ENCODE measurements around the gene YARS2.
"Not testable (repeated sequence)": the region's sequence is repeated elsewhere in the genome, so short reads cannot be mapped to it uniquely, and the experiment has no call there.

The YARS2 gene

DNA sequence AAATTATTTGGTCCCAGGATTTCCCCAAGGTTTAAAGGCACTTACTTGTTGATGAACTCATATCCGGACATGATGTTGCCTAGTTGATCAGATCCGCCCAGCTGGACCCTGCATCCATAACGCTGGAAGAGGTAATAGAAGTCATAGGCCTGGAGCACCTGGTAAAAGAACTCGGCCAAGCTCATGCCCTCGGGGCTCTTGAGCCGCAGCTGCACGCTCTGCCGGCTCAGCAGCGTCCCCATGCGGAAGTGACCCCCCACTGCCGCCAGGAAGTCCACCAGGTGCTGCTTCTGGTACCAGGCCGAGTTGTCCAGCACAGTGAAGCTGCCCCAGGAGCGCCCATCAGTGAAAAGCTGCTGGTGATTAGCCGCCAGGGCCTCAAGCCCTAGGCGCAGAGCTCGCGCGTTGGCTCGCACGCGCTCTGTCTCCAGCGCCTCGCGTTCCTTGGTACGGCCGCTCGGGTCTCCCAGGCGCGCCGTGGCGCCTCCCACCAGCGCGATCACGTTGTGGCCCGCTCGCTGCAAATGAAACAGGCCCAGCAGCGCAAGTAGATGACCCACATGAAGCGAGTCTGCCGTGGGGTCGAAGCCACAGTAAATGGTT lies 545 bp downstream of the YARS2 start:
- in situ Hi-C loops (cut with MboI; ENCODE audit: low sequenced_read_pairs): loop anchor here (25.0 kb wide), 1 partner anchor 1457 kb away; no protein-coding TSS in a partner anchor

DNA sequence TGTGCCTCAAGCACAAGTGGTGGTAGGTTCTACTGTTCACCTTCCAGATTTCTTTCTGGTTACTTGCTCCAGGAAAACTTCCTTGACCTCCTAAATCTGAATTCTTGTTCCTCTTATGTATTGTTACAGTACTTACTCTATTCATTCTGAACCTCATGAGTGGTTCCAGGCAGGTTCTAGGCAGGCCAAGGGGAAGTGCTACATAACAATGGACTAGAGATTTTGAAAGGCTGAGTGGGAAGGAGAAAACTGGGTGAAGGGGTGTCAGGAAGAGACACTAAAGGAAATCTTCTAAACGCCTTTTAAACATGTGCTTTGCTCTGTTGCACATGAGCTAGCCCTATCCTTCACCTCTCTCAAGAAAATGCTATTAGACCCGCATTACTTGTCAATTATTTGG lies 1.6 kb downstream of the YARS2 start:
- in situ Hi-C loops (cut with MboI; ENCODE audit: low sequenced_read_pairs): loop anchor here (25.0 kb wide), 1 partner anchor 1458 kb away; no protein-coding TSS in a partner anchor

DNA sequence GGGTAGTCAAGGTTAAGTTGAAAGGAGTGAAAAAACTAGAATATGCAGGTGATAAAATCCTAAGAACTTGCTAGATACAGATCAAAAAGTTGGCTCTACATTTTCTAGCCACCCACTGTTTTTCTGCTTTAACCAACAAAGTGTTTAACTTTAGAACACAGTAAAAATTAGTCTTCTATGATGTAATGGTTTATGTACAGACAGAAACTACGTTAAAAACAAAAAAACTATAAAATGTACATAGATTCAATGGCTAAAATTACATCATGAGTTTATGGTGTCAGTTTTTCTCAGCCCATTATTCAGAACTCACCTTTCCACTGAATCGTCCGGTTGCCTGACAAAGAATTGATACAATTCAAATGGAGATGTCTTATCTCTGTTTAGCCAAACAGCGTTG lies 2.1 kb downstream of the YARS2 start:
- in situ Hi-C loops (cut with MboI; ENCODE audit: low sequenced_read_pairs): loop anchor here (25.0 kb wide), 1 partner anchor 1459 kb away; no protein-coding TSS in a partner anchor

DNA sequence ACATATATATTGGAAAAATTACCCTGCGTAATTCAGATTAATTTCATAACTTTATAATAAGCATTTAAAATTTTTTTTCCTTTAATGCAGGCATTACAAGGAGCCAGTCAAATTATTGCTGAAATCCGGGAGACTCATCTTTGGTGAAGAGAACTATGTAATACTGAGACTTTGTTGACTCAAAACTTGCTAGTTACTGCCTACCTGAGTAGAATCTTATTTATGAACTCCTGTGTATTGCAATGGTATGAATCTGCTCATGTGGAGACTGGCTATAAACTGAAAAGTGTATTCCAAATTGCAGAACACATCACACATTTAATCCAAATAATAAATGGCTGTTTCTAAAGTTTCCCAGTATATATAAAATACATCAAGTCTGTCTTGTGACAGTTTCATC lies 12.4 kb downstream of the YARS2 start:
- in situ Hi-C loops (cut with MboI; ENCODE audit: low sequenced_read_pairs): no loop called here

DNA sequence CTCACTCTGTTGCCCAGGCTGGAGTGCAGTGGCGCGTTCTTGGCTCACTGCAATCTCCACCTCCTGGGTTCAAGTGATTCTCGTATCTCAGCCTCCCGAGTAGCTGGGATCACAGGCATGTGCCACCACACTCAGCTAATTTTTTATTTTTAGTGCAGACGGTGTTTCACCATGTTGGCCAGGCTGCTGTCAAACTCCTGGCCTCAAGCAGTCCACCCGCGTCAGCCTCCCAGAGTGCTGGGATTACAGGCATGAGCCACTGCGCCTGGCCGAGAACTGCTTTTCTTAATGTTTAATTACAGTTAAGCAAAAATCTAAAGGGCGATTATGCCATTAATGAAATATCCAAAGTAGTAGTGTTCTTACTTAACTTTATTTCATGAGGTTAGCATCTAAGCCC lies 13.6 kb downstream of the YARS2 start:
- in situ Hi-C loops (cut with MboI; ENCODE audit: low sequenced_read_pairs): no loop called here

DNA sequence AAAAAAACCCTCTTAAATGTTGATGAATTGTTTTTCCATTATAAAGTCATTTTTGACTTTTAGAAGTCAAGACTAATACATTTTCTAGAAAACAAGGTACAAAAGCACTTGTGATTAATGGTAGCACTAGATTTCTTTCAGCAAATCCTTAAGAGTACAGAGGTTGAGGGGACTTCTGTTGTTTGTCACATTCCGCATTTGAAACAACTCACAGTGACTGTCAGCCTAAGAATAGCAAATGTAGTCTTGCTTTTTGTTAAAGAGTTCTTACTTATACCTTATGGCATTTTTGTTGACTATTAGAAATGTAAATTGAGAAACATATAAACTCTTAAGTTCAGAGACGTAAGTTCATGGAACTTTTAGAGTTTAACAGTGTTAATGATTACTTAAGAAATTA lies 16.4 kb downstream of the YARS2 start:
- in situ Hi-C loops (cut with MboI; ENCODE audit: low sequenced_read_pairs): no loop called here

DNA sequence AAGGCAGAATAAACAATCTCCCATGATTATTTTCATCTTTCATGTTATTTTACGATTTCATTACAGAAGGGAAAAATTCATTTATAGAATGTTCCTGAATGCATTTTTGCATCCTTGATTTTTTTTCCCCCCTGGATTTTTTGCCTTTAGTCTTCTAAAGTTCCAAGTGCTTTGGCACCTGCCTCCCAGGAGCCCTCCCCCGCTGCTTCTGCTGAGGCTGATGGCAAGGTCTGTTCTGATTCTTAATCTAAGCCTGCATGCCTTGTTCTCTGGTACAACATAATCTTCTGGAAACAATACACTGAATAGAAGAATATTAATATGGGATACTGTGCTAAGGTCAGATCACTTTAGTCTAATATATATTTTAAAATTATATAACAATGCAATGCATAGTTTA lies 18.0 kb downstream of the YARS2 start:
- in situ Hi-C loops (cut with MboI; ENCODE audit: low sequenced_read_pairs): no loop called here

DNA sequence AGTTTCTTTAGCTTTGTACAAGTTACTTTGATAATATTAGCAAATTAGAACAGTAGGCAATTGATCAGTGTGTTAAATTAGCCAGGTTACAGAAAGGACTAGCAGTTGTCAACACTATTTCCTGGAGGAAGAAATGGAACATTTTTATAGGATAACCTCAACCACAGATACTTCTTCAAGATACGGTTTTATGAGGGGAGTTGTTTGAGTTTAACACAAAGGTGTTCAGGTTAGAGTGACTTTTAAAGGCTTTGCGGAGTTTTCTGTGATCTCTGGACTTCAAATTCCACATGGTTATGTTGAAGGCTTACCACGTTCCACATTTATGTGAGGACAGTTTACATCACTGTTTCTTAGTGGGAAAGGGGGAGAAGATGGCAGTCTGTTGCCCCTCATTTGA lies 19.3 kb downstream of the YARS2 start:
- in situ Hi-C loops (cut with MboI; ENCODE audit: low sequenced_read_pairs): no loop called here

DNA sequence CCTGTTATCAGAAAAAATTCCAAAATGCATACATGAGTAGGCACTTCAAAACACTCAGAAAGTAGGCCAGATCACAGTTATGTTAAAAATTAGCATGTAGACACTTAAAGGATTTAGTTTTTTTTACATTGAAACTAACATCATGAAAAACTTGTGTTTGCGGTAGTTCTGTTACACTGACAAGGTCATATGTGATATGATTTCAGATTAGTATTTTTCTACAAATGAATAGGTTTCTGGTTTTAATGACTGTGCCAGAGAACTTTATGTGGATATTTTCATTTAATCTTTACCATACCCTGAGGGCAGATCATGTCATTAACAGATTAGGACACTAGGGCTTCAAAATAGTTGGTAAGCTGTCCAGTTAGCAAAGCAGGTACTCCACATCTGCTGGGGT lies 20.7 kb downstream of the YARS2 start:
- in situ Hi-C loops (cut with MboI; ENCODE audit: low sequenced_read_pairs): no loop called here

DNA sequence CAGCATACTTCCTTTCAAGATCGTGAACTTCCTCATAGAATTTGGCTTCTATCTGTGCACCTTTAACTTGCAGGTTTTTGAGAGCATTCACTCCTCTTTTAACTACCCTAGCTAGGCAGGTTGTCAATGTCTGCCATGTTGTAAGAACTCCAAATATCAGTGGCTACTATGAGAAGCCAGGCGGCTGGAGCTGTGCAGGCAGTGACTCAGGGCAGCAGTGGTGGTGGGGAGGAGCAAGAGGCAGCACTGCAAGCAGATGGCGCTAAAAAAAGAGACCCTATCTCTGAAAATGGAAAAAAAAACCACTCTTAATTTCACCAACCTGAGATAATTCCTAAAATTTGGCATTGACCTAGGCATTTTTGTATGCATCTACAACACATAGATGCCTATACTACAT lies 28.5 kb downstream of the YARS2 start:
- in situ Hi-C loops (cut with MboI; ENCODE audit: low sequenced_read_pairs): no loop called here

DNA sequence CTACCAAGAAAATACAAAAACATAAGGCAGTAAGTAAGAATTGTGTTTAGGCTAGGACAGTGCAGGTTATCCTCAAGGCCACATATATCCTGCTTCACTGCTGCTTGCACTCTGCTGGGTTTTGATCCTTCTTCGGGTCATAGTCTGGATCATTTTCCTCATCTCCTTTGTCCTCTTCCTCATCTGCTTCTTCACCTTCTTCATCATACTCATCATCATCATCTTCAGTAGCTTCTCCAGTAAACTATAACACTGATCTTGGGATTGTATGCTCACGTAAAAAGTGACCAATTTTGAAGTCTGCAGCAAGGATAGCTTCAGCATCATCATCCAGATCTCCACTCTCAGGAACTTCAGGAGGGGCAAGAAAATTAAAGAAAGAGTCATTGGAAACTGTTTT lies 29.4 kb downstream of the YARS2 start:
- in situ Hi-C loops (cut with MboI; ENCODE audit: low sequenced_read_pairs): no loop called here

DNA sequence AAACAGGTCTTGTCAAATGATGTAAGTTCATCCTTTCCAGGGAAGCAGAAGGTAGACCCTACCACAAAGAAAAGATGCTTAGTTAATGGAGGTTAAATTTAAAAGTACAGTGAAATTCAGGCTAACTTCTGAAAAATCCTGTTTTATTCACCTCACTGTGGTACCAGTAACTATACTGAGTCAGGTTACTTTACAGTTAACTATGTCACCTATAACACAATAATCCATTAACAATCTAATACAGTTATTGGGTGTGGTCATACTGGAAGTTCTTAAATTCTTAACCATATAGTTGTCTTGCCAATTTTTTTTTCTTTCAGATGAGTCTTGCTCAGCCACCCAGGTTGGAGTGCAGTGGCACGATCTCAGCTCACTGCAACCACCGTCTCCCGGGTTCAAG lies 30.4 kb downstream of the YARS2 start:
- in situ Hi-C loops (cut with MboI; ENCODE audit: low sequenced_read_pairs): not testable (repeated sequence)

DNA sequence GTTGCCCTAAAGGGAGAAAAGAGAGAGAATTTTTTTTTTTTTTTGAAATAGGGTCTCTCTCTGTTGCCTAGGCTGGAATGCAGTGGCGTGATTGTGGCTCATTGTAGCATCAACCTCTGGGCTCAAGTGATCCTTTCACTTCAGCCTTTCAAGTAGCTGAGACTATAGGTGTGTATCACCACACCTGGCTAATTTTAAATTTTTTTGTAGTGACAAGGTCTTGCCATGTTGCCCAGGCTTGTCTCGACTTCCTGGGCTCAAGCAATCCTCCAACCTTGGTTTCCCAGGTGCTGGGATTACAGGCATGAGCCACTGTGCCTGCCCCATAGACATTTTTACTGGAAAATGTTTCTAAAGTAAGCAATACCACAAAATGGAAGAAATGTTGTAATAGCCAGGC lies 36.8 kb downstream of the YARS2 start:
- in situ Hi-C loops (cut with MboI; ENCODE audit: low sequenced_read_pairs): no loop called here

DNA sequence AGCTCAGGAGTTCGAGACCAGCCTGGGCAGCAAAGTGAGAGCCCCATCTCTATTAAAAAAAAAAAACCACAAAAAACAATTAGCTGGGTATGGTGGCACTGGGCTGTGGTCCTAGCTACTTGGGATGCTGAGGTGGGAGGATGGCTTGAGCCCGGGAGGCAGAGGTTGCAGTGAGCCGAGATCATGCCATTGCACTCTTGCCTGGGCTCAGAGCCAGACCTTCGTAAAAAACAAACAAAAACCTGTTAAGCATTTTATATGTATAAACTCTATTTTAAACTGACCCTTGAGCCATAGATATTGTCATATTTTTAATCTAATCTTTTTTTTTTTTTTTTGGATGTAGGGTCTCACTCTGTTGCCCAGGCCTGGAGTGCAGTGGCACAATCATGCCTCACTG lies 40.9 kb downstream of the YARS2 start:
- in situ Hi-C loops (cut with MboI; ENCODE audit: low sequenced_read_pairs): no loop called here

DNA sequence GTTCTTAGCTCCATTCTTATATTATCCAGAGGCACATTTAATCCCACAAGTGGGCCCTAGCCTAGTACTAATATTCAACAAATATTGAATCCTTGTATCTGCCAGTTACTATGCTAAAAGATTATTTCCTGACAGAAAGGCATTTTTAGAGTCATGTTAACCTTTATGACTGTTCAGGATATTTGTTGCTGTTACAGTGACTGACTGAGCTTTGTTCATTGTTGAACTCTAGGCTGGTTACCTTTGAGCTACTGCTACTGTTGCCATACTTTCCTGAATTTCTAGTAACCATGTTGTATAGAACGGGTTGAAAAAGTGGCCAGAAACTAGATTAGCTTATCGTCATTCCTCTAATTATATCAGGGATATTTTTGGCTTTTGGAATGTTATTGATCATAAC lies 46.8 kb downstream of the YARS2 start:
- in situ Hi-C loops (cut with MboI; ENCODE audit: low sequenced_read_pairs): no loop called here

DNA sequence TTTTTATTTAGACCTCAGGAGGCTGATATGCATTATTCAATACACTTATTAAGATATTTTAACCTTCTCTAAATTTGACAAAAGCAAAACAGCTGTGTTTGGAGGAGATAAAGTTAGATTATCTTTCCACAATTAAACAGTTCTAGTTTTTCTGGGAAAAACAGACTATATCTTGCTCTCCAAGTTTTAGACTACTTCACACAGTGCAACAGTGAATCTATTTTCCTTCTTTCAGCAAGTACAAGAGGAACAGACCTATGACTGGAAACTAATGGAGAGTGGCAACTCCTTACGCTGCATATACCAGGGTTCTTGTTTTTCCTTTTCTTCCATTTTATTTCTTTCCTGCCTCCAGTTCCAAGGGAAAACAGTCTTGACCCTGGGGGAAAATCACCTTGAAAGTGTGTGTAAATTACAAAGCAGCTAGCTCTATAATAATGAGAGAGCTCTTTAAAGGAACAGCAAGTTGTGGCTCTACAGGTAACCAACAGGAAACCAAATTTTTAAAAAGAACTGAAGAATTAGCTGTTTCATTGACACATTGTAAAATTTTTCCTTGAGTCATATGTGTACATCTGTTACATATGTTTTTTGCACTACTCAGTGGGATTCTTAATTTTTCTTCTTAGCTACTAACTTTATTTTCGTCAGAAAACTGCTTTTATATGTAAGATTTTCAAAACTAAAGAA lies 49.2 kb downstream of the YARS2 start:
- in situ Hi-C loops (cut with MboI; ENCODE audit: low sequenced_read_pairs): no loop called here

DNA sequence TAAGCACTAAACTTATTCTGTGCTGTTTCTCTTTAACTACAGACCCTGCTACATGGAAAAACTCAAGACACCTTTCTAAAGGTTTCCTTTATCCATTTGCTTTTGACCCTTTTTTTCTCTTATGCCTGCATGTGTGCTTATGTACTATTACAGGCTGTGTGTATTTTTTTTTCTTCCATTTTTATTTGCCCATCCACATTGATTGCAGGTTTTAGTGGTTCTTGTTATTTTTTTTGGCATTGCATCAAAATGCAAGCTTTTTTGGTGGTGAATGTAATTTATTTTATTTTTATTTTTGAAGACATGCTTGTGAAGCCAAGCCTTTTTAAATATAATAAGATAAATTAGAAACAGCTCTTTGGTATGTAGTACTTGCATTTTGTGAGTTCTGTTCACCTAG lies 49.9 kb downstream of the YARS2 start:
- in situ Hi-C loops (cut with MboI; ENCODE audit: low sequenced_read_pairs): no loop called here

DNA sequence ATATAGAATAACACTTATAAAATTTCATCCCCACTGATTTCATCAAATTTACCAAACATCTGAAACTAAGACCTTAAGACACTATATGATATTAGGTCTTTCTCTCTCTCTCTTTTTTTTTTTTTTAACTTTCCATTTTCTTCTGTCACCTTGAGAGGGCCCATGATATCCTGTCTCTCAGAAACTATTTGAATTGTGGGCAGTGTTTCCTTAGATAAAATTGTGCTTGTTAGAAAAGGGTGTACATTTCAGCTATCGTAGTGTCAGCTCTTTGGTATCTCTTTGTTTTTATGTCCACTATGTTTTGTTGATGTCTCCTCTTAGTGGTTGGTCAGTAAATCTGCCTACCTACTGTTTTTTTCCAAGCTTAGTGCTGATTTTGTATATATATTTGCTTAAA lies 52.8 kb downstream of the YARS2 start:
- in situ Hi-C loops (cut with MboI; ENCODE audit: low sequenced_read_pairs): no loop called here

DNA sequence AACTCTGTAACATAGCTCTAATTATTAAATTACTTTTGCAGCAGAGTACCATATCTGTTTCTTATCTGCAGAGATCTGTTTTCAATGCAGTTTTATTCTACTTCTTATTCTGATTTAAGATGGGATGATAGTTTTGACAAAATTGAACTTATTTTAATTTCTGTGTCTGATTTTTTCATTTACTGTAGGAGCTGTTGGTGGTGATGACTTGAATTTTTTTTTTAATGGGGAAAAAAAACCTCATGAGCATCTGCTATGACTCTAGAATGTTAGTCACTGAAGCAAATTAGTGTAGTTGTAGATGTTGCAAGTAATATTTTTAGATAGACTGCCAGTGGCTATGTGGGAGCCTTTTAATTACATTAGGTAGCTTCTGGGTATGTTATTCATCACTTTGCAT lies 53.2 kb downstream of the YARS2 start:
- in situ Hi-C loops (cut with MboI; ENCODE audit: low sequenced_read_pairs): no loop called here

DNA sequence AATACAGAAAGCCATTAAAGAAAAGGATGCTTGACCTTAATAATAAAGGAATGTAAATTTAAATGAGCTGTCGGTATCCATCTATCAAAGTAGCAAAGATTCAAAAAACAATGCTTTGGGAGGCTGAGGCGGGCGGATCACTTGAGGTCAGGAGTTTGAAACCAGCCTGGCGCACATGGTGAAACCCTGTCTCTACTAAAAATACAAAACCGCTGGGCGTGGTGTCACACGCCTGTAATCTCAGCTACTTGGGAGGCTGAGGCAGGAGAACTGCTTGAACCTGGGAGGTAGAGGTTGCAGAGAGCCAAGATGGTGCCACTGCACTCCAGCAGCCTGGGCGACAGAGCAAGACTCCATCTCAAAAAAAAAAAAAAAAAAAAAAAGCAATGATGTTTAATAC lies 56.3 kb downstream of the YARS2 start:
- in situ Hi-C loops (cut with MboI; ENCODE audit: low sequenced_read_pairs): not testable (repeated sequence)

DNA sequence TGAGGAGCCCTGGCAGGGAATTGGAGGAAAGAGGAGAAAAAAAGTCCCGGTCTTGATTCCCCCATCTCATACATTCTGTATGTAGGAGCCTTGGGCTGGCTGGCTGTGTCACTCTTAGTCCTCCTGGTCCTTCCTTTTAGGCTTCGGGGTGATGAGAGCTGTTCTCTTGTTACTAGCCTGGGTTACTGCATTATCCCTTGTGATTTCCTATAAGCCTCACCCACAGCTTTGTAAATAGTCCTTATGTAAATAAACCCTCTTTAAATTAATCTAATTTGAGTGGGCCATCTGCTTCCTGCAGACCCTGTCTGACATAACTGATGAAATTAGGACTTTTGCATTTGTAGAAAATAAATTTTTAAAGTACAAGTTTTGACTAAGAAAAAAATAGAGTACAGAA lies 57.4 kb downstream of the YARS2 start:
- in situ Hi-C loops (cut with MboI; ENCODE audit: low sequenced_read_pairs): no loop called here

DNA sequence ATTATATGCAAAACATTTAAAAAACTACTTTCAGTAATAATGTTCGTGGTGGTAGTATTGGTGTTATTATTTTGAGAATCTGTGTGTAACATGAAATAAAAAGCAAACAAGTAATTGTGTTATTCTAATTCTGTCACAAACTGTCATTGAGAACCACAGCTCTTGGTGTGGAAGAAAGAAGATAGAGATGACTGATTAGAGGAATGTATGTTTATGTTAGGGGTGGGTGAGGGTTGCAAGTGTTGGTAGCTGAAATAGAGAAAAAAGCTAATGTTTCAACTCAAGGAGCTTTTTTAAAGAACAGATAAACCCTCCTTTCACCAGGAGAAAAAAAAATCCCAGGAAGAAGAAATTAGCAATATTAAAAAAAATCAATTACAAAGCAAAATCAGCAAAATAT lies 58.3 kb downstream of the YARS2 start:
- in situ Hi-C loops (cut with MboI; ENCODE audit: low sequenced_read_pairs): no loop called here
